K562 (cell line): ENCODE data around the gene SLCO2A1. TPM values are rescaled to one million over a fixed set of nuclear protein-coding genes. Genes with fewer than 3 reads are reported as not detected.

Source experiments
- ATAC-seq: fragments of 200-7000 bp; cut with Tn5 transposase; 3 replicates; pipeline ENCODE4 v1.9.1; 2020; ENCODE audit warnings: moderate library complexity
- BruUV-seq: library from RNA; stranded (reverse); fragments of 400-500 nt; replicated peaks from 2 replicates; lab custom pipeline; 2021; lab: Mats Ljungman, UMichigan
- CTCF ChIA-PET: fragments of 300-600 bp; formaldehyde crosslinking; extraction: SDS; loops from one replicate; lab custom pipeline; 2021; ENCODE audit warnings: low intra/inter-chr PET ratio; lab: Yijun Ruan, JAX
- POLR2A ChIA-PET: fragments of 300-600, 350-650 bp; sonication (Branson Sonifier 250); formaldehyde crosslinking; extraction: SDS; loops from one replicate; lab custom pipeline; 2021; ENCODE audit warnings: antibody characterized with exemption, inconsistent platforms; lab: Yijun Ruan, JAX
- DNase-seq, 4 experiments: peaks; one replicate each; pipeline versions ENCODE4 v3.0.0 to v3.0.0-alpha.2; 2011 to 2018; ENCODE audit warnings: low spot score in 3 of 4, mixed read lengths in 3 of 4; ENCODE audit errors: extremely low read depth in 1 of 4
- FAIRE-seq: peaks from 2 replicates; lab custom pipeline; 2011; peaks lifted over from hg19 to GRCh38; lab: Jason Lieb, UNC
- H2AFZ ChIP-seq: 2 replicates; pipeline ENCODE4 v1.6.0; 2011; ENCODE audit warnings: low read depth, low read length, control low read depth, inconsistent platforms
- H3K27ac ChIP-seq: fragments of 200-600 bp; 3 replicates; pipeline ENCODE4 v1.8.0; 2011; ENCODE audit warnings: low read depth, mild to moderate bottlenecking, control low read depth, inconsistent platforms, low read length, moderate library complexity, mixed read lengths; ENCODE audit errors: extremely low read depth
- H3K27me3 ChIP-seq, 2 experiments: fragments of 300-600 bp in 1 of 2; 2 replicates in 1 of 2; 3 replicates in 1 of 2; pipeline versions ENCODE4 v1.6.0 to v1.8.0; 2011; ENCODE audit warnings: inconsistent platforms in 2 of 2, low read length in 2 of 2, mild to moderate bottlenecking in 1 of 2, mixed read lengths in 1 of 2, moderate library complexity in 1 of 2; ENCODE audit not compliant: control insufficient read depth in 2 of 2, insufficient read depth in 2 of 2
- H3K36me3 ChIP-seq: fragments of 300-600 bp; 3 replicates; pipeline ENCODE4 v1.8.0; 2011; ENCODE audit warnings: mild to moderate bottlenecking, low read length, inconsistent platforms; ENCODE audit not compliant: control insufficient read depth, insufficient read depth
- H3K4me1 ChIP-seq, 2 experiments: fragments of 200-600 bp in 1 of 2; replicated peaks in 1 of 2; 2 replicates in 1 of 2; 3 replicates in 1 of 2; pipeline versions ENCODE4 v1.5.1 to v1.8.0; 2011; ENCODE audit warnings: inconsistent platforms in 2 of 2, low read length in 2 of 2, mild to moderate bottlenecking in 1 of 2, mixed read lengths in 1 of 2, moderate library complexity in 1 of 2; ENCODE audit not compliant: control insufficient read depth in 2 of 2, insufficient read depth in 2 of 2
- H3K4me2 ChIP-seq: 2 replicates; pipeline ENCODE4 v1.6.1; 2011; ENCODE audit warnings: low read length, control low read depth, inconsistent platforms, mixed read lengths; ENCODE audit not compliant: insufficient read depth
- H3K4me3 ChIP-seq: fragments of 200-600 bp; sonication (generic), shearing (Covaris generic); 2 replicates; pipeline ENCODE4 v1.5.1; 2016; ENCODE audit warnings: control low read depth, inconsistent platforms
- H3K79me2 ChIP-seq: fragments of 200-600 bp; 3 replicates; pipeline ENCODE4 v1.8.0; 2011; ENCODE audit warnings: low read length, inconsistent platforms; ENCODE audit not compliant: control insufficient read depth, insufficient read depth
- H3K9ac ChIP-seq, 2 experiments: 2 replicates each; pipeline versions ENCODE4 v1.6.0 to v1.6.1; 2011; ENCODE audit warnings: low read depth in 2 of 2, low read length in 2 of 2, control low read depth in 1 of 2, inconsistent platforms in 1 of 2, mild to moderate bottlenecking in 1 of 2, mixed read lengths in 1 of 2; ENCODE audit not compliant: insufficient read depth in 1 of 2
- H3K9me1 ChIP-seq: one replicate; pipeline ENCODE4 v1.6.0; 2011; ENCODE audit warnings: inconsistent platforms, mild to moderate bottlenecking, low read length, moderate library complexity; ENCODE audit not compliant: control insufficient read depth, insufficient read depth
- H3K9me3 ChIP-seq: replicated peaks from 2 replicates; pipeline ENCODE4 v1.5.1; 2011; ENCODE audit warnings: low read depth, low read length, inconsistent platforms; ENCODE audit not compliant: control insufficient read depth, insufficient read depth
- H4K20me1 ChIP-seq: replicated peaks from 2 replicates; pipeline ENCODE4 v1.6.1; 2011; ENCODE audit warnings: low read length, inconsistent platforms, mixed read lengths; ENCODE audit not compliant: control insufficient read depth, insufficient read depth
- BHLHE40 ChIP-seq: IDR thresholded peaks from 2 replicates; pipeline ENCODE4 v1.6.1; 2011; ENCODE audit warnings: low read length, improper control_type of control experiment
- BRF2 ChIP-seq: IDR thresholded peaks from 3 replicates; pipeline ENCODE4 v1.6.1; 2011; ENCODE audit warnings: borderline replicate concordance, mild to moderate bottlenecking; ENCODE audit not compliant: insufficient read length, insufficient read depth
- CXXC5 ChIP-seq: fragments of 250-450 bp; sonication (Bioruptor Pico); IDR thresholded peaks from 2 replicates; pipeline ENCODE4 v1.8.0; 2022; ENCODE audit warnings: inconsistent platforms, mild to moderate bottlenecking, moderate library complexity
- L3MBTL2 ChIP-seq: fragments of 450-650 bp; IDR thresholded peaks from 2 replicates; pipeline ENCODE4 v1.6.1; 2016; ENCODE audit warnings: mild to moderate bottlenecking, moderate library complexity
- SNRNP70 ChIP-seq: fragments of 200-400 bp; formaldehyde crosslinking; optimal IDR thresholded peaks from 2 replicates; pipeline ENCODE3; 2017; ENCODE audit warnings: low read depth, low read length
- SP2 ChIP-seq: IDR thresholded peaks from 2 replicates; pipeline ENCODE4 v1.6.1; 2011; ENCODE audit warnings: mild to moderate bottlenecking, low read depth, low read length, moderate library complexity; ENCODE audit not compliant: poor library complexity, severe bottlenecking; ENCODE audit errors: extremely low read depth
- YY1 ChIP-seq, 3 experiments: IDR thresholded peaks; 2 replicates each; pipeline ENCODE4 v1.6.1; 2011; ENCODE audit warnings: low read length in 2 of 3, mild to moderate bottlenecking in 2 of 3, moderate library complexity in 2 of 3, borderline replicate concordance in 1 of 3, control low read depth in 1 of 3, low read depth in 1 of 3; ENCODE audit not compliant: insufficient read depth in 3 of 3, insufficient replicate concordance in 2 of 3, control insufficient read depth in 1 of 3, insufficient read length in 1 of 3; ENCODE audit errors: extremely low read depth in 1 of 3
- ZBTB2 ChIP-seq: fragments of 450-650 bp; IDR thresholded peaks from 2 replicates; pipeline ENCODE4 v1.6.1; 2016; ENCODE audit warnings: antibody characterized with exemption
- ZNF280B ChIP-seq: fragments of 250-450 bp; sonication (Bioruptor Pico); IDR thresholded peaks from 2 replicates; pipeline ENCODE4 v1.5.1; 2021; ENCODE audit warnings: mild to moderate bottlenecking
- ZNF512 ChIP-seq: IDR thresholded peaks from 2 replicates; pipeline ENCODE4 v1.6.1; 2016; ENCODE audit warnings: missing genetic modification characterization, missing compliant biosample characterization
- ZNF592 ChIP-seq: fragments of 450-650 bp; IDR thresholded peaks from 2 replicates; pipeline ENCODE4 v1.6.1; 2017; ENCODE audit warnings: antibody characterized with exemption, mild to moderate bottlenecking
- WGBS: fragments of 100-300 bp; shearing (Covaris generic); methylation state at CpG from one replicate; pipeline ENCODE4 v1.1.6; 2016; ENCODE audit warnings: low coverage, mixed read lengths; ENCODE audit not compliant: insufficient coverage; ENCODE audit errors: missing lambda C conversion rate; 5-methylcytosine and 5-hydroxymethylcytosine counted together
- in situ Hi-C: fragments of 300-500 bp; cut with MboI; formaldehyde crosslinking; loops from 4 replicates; pipeline ENCODE4 v1.15.0; 2018; ENCODE audit warnings: inconsistent platforms, mixed read lengths
- intact Hi-C: fragments of 100-400 bp; cut with micrococcal nuclease; formaldehyde crosslinking; loops from 2 replicates; pipeline ENCODE4 v1.14.2; 2022
- polyA plus RNA-seq, 8 experiments: library from polyadenylated mRNA; depleted of rRNA in 4 of 8; stranded (reverse) in 5 of 8; unstranded in 3 of 8; fragments of >200 nt; fragmentation: Nextera tagmentation in 2 of 8; fragmentation: Illumina TruSeq in 1 of 8; extraction: Ambion mirVana in 2 of 8; extraction: Trizol in 1 of 8; gene quantifications; 2 replicates each; pipeline versions ENCODE4 v1.2.1 to v1.2.3, GENCODE V29; 2011 to 2014; ENCODE audit warnings: inconsistent platforms in 1 of 8, missing spikeins in 1 of 8
- total RNA-seq, 7 experiments: library from RNA; depleted of rRNA in 6 of 7; stranded (reverse); fragments of >200 nt in 6 of 7; fragmentation: Illumina TruSeq in 2 of 7; extraction: Trizol in 2 of 7; gene quantifications; 2 replicates each; pipeline versions ENCODE4 v1.2.1 to v1.2.3, GENCODE V29; 2011 to 2021; ENCODE audit warnings: low replicate concordance in 1 of 7

Gene SLCO2A1
- total and polyA plus RNA-seq, 9 of the 15 experiments (the other 6 are each of a cell fraction or from before 2014, with no cell fraction given) = 0.16 to 1.0 TPM; not detected in 7

- no peak overlapping the region for H3K27ac ChIP-seq
- no peaks in the 10 kb centered on the region for H3K36me3 ChIP-seq
- H3K79me2 ChIP-seq = no peaks in the 10 kb centered on the region
- no peak overlapping the region for H3K4me2 ChIP-seq
- H3K4me1 ChIP-seq = peaks cover 0 to 5% of the 10 kb centered on the region in 2 experiments; a peak in 1 of 5 replicates
- no peak overlapping the region for H3K4me3 ChIP-seq
- FAIRE-seq (no peak), DNase-seq (no peak), ATAC-seq (no peak)
- no peak overlapping the region for H2AFZ ChIP-seq
- BruUV-seq = no TSS peak
- H4K20me1 ChIP-seq = no peaks in the 10 kb centered on the region; the same call in 1 of the 2 replicates
- in situ Hi-C loops (no loop called here), intact Hi-C loops (no loop called here)
- no peak overlapping the region for H3K9ac ChIP-seq
- POLR2A ChIA-PET = no interaction called here
- WGBS = 0% methylated on average over 1 of the region's 2 CpGs
- peaks cover 0 to 20% of the 10 kb centered on the region in 2 experiments; a peak in 2 of 5 replicates for H3K27me3 ChIP-seq
- no peaks in the 10 kb centered on the region for H3K9me1 ChIP-seq
- no peaks in the 10 kb centered on the region for H3K9me3 ChIP-seq
- CTCF ChIA-PET = no interaction called here
- TF ChIP-seq ZNF512 (no peak), YY1 (IDR thresholded peaks at IDR 0.05; ENCODE audit: borderline replicate concordance in 1 of 3, control insufficient read depth in 1 of 3, extremely low read depth in 1 of 3, insufficient read depth in 3 of 3, insufficient read length in 1 of 3, insufficient replicate concordance in 2 of 3, low read depth in 1 of 3, low read length in 2 of 3) (no peak), SP2 (no peak), BHLHE40 (no peak), CXXC5 (CRISPR knock-in tag) (no peak), ZBTB2 (no peak), ZNF280B (CRISPR knock-in tag) (no peak), L3MBTL2 (no peak), SNRNP70 (no peak), ZNF592 (no peak), BRF2 (no peak)
Measured at GRCh38 chr3:134027631-134028030, 2.1 kb downstream of the SLCO2A1 start.
